Fibroblast of villous mesenchyme (primary cell): Measurements from ENCODE around the gene ADGRG6. TPM values are rescaled to one million over a fixed set of nuclear protein-coding genes. Genes with fewer than 3 reads are reported as not detected.

Source experiments
- DNase-seq: peaks from one replicate; pipeline ENCODE4 v3.0.0-alpha.2; 2010; ENCODE audit warnings: low read depth
- H3K4me3 ChIP-seq: 2 replicates; pipeline ENCODE4 v1.5.1; 2011; ENCODE audit warnings: low read depth, mild to moderate bottlenecking, low read length
- total RNA-seq: library from RNA; depleted of rRNA; stranded (reverse); fragments of >200 nt; gene quantifications from 2 replicates; pipeline ENCODE4 v1.2.3, GENCODE V29; 2012
- TF ChIP-seq, protein P1 (sequence below): IDR thresholded peaks from 2 replicates; pipeline ENCODE4 v1.5.1; 2012; ENCODE audit warnings: low read depth, mild to moderate bottlenecking, low read length; ENCODE audit not compliant: insufficient read depth

The ADGRG6 gene
- total RNA-seq, 1 donor: 153 TPM

- DNase-seq: no peak
- no peak overlapping the region for H3K4me3 ChIP-seq
- TF ChIP-seq, protein P1, sequence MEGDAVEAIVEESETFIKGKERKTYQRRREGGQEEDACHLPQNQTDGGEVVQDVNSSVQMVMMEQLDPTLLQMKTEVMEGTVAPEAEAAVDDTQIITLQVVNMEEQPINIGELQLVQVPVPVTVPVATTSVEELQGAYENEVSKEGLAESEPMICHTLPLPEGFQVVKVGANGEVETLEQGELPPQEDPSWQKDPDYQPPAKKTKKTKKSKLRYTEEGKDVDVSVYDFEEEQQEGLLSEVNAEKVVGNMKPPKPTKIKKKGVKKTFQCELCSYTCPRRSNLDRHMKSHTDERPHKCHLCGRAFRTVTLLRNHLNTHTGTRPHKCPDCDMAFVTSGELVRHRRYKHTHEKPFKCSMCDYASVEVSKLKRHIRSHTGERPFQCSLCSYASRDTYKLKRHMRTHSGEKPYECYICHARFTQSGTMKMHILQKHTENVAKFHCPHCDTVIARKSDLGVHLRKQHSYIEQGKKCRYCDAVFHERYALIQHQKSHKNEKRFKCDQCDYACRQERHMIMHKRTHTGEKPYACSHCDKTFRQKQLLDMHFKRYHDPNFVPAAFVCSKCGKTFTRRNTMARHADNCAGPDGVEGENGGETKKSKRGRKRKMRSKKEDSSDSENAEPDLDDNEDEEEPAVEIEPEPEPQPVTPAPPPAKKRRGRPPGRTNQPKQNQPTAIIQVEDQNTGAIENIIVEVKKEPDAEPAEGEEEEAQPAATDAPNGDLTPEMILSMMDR: no peak
Observed at GRCh38 chr6:142265476-142265875, 36.3 kb upstream of the ADGRG6 start.

DNA sequence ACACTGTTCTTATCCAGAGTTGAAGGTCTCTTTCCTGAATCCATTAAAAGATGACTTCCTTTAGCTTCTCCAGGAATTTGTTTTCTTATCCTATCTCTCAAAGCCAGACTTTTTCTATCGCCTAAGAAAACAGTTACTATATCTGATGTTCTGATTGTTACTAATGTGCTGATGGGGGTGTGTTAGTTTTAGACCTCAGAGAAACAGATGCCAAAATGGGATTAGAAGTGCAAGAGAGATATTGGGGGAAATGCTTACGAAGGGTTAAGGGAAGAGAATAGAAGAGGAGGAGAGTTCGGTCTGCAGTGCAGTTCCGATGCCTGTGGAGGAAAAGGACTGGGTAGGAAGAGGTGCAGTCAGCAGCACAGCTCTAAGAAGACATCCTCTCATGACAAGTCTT lies 35.7 kb upstream of the ADGRG6 start:
- no peak for DNase-seq
- TF ChIP-seq, protein P1: no peak
- H3K4me3 ChIP-seq: no peak overlapping the region

- no peak overlapping the region for H3K4me3 ChIP-seq
- TF ChIP-seq, protein P1: no peak
- peak; percentile 52 for DNase-seq
Observed at GRCh38 chr6:142271476-142271875, 30.3 kb upstream of the ADGRG6 start.

GRCh38 chr6:142274656-142275055 lies 27.2 kb upstream of the ADGRG6 start:
- DNase-seq: no peak
- no peak overlapping the region for H3K4me3 ChIP-seq
- TF ChIP-seq, protein P1: no peak

- peak; percentile 62 for DNase-seq
- TF ChIP-seq, protein P1: no peak
- no peak overlapping the region for H3K4me3 ChIP-seq
Observed at GRCh38 chr6:142275236-142276006, 26.4 kb upstream of the ADGRG6 start.

DNA sequence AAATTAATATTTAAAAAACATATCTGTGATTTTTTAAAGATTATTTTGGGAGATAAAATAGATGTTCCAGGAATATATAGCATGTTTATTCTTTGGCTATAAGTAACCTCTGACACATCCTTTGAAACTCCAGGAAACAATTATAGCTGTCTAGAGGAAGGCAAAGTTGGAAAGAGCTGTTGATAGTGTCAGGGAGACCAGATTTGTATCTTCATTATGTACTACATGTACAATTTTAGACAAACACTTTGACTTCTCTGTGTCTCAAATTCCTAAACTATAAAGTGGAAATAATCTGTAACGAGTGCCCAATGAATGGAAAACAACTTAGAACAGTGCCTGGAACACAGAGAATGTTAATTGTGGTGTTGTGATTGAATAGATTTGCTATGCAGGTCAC lies 25.6 kb upstream of the ADGRG6 start:
- DNase-seq: no peak
- no peak overlapping the region for H3K4me3 ChIP-seq
- TF ChIP-seq, protein P1: no peak
